Suprapubic skin (tissue), 4 donors: ENCODE measurements around the gene FGD5. TPM values are rescaled to one million over a fixed set of nuclear protein-coding genes. Genes with fewer than 3 reads are reported as not detected.

Source experiments
- DNase-seq, 2 donors: peaks; one replicate each; pipeline ENCODE4 v3.0.0-alpha.2; 2019; ENCODE audit warnings: low spot score in 2 of 2
- H3K27ac ChIP-seq: fragments of 200-600 bp; sonication (generic); one replicate; pipeline ENCODE4 v1.5.1; 2019
- H3K27me3 ChIP-seq: fragments of 200-600 bp; sonication (generic); one replicate; pipeline ENCODE4 v1.5.1; 2019
- H3K36me3 ChIP-seq: fragments of 200-600 bp; sonication (generic); one replicate; pipeline ENCODE4 v1.5.1; 2019
- H3K4me1 ChIP-seq: fragments of 200-600 bp; sonication (generic); one replicate; pipeline ENCODE4 v1.5.1; 2019
- H3K4me3 ChIP-seq: fragments of 200-600 bp; sonication (generic); one replicate; pipeline ENCODE4 v1.5.1; 2019; ENCODE audit warnings: mild to moderate bottlenecking
- H3K9me3 ChIP-seq: fragments of 200-600 bp; sonication (generic); one replicate; pipeline ENCODE4 v1.5.1; 2019
- EP300 ChIP-seq: sonication (generic); formaldehyde crosslinking; IDR thresholded peaks from one replicate; pipeline ENCODE4 v1.6.1; 2017; ENCODE audit warnings: antibody characterized with exemption
- POLR2A ChIP-seq, 2 donors: fragments of 450-650 bp; IDR thresholded peaks; one replicate each; pipeline ENCODE4 v1.6.1; 2017; ENCODE audit warnings: antibody characterized with exemption in 2 of 2, mild to moderate bottlenecking in 2 of 2, moderate library complexity in 2 of 2
- POLR2AphosphoS5 ChIP-seq, 3 donors: sonication (generic); formaldehyde crosslinking; IDR thresholded peaks; one replicate each; pipeline ENCODE4 v1.6.1; 2017; ENCODE audit warnings: antibody characterized with exemption in 3 of 3
- WGBS: methylation state at CpG from one replicate; pipeline ENCODE4 v1.1.5; 2018; 5-methylcytosine and 5-hydroxymethylcytosine counted together
- total RNA-seq, 4 donors: library from RNA; depleted of rRNA; stranded (reverse); fragments of >200 nt; gene quantifications; one replicate each; pipeline ENCODE4 v1.1.0, GENCODE V29; 2016
- TF ChIP-seq, protein P1 (sequence below), 2 donors: fragments of 200-600 bp in 1 of 2; fragments of 450-650 bp in 1 of 2; sonication (generic) in 1 of 2; IDR thresholded peaks; one replicate each; pipeline ENCODE4 v1.5.1; 2016 to 2019; ENCODE audit warnings: antibody characterized with exemption in 2 of 2, mild to moderate bottlenecking in 1 of 2, moderate library complexity in 1 of 2

FGD5 gene
- total RNA-seq, 4 donors from 2014 or later = 2.8 to 15.5 (median 7.1) TPM

GRCh38 chr3:14915636-14916222, 97.0 kb downstream of the FGD5 start:
- 78% methylated on average over 3 of the region's 3 CpGs for WGBS
- no peak overlapping the region for H3K4me3 ChIP-seq
- TF ChIP-seq, protein P1, sequence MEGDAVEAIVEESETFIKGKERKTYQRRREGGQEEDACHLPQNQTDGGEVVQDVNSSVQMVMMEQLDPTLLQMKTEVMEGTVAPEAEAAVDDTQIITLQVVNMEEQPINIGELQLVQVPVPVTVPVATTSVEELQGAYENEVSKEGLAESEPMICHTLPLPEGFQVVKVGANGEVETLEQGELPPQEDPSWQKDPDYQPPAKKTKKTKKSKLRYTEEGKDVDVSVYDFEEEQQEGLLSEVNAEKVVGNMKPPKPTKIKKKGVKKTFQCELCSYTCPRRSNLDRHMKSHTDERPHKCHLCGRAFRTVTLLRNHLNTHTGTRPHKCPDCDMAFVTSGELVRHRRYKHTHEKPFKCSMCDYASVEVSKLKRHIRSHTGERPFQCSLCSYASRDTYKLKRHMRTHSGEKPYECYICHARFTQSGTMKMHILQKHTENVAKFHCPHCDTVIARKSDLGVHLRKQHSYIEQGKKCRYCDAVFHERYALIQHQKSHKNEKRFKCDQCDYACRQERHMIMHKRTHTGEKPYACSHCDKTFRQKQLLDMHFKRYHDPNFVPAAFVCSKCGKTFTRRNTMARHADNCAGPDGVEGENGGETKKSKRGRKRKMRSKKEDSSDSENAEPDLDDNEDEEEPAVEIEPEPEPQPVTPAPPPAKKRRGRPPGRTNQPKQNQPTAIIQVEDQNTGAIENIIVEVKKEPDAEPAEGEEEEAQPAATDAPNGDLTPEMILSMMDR (IDR thresholded peaks at IDR 0.05) = no peak
- no peak for TF ChIP-seq POLR2AphosphoS5 (IDR thresholded peaks at IDR 0.05)
- no peak for TF ChIP-seq EP300
- no peak for TF ChIP-seq POLR2A (IDR thresholded peaks at IDR 0.05)
- no peaks in the 10 kb centered on the region for H3K9me3 ChIP-seq
- H3K4me1 ChIP-seq = no peaks in the 10 kb centered on the region
- H3K27ac ChIP-seq = no peak overlapping the region
- peaks cover 4% of the 10 kb centered on the region for H3K27me3 ChIP-seq
- peaks cover 10% of the 10 kb centered on the region for H3K36me3 ChIP-seq
- DNase-seq = peak; percentile 40 to 60

GRCh38 chr3:14918356-14918860, 99.6 kb downstream of the FGD5 start:
- H3K27ac ChIP-seq = no peak overlapping the region
- no peak for TF ChIP-seq POLR2AphosphoS5 (IDR thresholded peaks at IDR 0.05)
- TF ChIP-seq POLR2A (IDR thresholded peaks at IDR 0.05) = no peak
- TF ChIP-seq EP300 = no peak
- TF ChIP-seq, protein P1 (IDR thresholded peaks at IDR 0.05) = no peak
- no peaks in the 10 kb centered on the region for H3K9me3 ChIP-seq
- peaks cover 12% of the 10 kb centered on the region for H3K36me3 ChIP-seq
- 57% methylated on average over 13 of the region's 13 CpGs for WGBS
- H3K27me3 ChIP-seq = peaks cover 4% of the 10 kb centered on the region
- peaks cover 6% of the 10 kb centered on the region for H3K4me1 ChIP-seq
- H3K4me3 ChIP-seq = no peak overlapping the region
- DNase-seq = peak in 1 of 2 donors; percentile 39

DNA sequence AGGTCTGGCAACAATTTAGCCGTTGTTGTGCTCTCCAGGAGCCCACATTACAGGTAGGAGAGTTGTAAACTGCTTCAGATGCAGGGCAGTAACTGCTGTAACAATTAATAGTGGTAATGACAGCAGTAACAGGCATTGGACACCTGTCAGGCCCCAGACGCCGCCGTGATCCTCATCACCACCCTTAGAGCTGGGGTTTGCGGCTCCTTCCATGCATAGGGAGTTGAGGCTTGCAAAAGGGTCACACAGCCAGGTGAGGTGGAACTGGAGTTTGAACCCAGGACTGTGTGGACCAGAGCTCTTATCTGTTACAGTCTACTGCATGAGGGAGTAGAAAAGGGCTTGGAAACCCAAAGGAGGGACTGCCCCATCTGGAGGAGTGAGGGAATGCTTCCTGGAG, 101.8 kb downstream of the FGD5 start:
- WGBS = 80% methylated on average over 5 of the region's 5 CpGs
- Histone ChIP-seq H3K36me3 (peaks cover 22% of the 10 kb centered on the region), H3K9me3 (no peaks in the 10 kb centered on the region), H3K27ac (no peak overlapping the region), H3K4me3 (no peak overlapping the region), H3K4me1 (peaks cover 6% of the 10 kb centered on the region), H3K27me3 (peaks cover 4% of the 10 kb centered on the region)
- DNase-seq = peak; percentile 31 to 50
- no peak for TF ChIP-seq EP300
- TF ChIP-seq POLR2A (IDR thresholded peaks at IDR 0.05) = no peak
- no peak for TF ChIP-seq POLR2AphosphoS5 (IDR thresholded peaks at IDR 0.05)
- TF ChIP-seq, protein P1 (IDR thresholded peaks at IDR 0.05) = no peak

DNA sequence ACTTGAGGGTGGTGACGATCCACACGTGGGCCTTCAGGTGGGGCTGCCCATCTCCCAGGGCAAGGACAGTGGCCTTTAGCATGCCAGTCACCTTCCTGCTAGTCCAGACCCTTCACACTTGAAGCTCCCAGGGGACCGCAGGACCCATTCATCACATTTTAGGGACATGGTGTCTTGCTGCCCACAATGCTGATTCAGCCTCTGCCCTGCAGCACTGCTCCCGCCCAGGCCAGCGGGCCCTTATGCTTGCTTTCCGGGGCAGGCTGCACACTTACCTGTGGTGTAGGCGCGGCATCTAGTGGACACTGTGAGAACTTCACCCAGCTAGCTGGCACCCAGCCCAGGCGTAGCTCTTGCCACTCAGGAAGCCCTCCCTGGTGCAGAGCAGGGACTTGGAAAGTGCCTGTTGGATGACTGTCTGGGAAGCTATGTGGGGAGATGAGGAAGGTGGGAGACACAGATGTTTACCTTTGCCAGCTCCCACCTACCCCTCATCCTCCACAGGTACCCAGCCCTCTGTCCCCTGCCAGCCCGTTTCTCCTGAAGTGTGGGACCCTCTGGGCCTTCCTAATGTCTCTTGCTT, 102.4 kb downstream of the FGD5 start:
- Histone ChIP-seq H3K36me3 (peaks cover 22% of the 10 kb centered on the region), H3K4me3 (no peak overlapping the region), H3K27ac (no peak overlapping the region), H3K9me3 (no peaks in the 10 kb centered on the region), H3K27me3 (peaks cover 4% of the 10 kb centered on the region), H3K4me1 (peaks cover 6% of the 10 kb centered on the region)
- TF ChIP-seq POLR2A (IDR thresholded peaks at IDR 0.05) (no peak), EP300 (no peak), POLR2AphosphoS5 (IDR thresholded peaks at IDR 0.05) (peak in 1 of 3 donors; percentile 73)
- TF ChIP-seq, protein P1 (IDR thresholded peaks at IDR 0.05) = peak; percentile 93 to 96
- DNase-seq = peak; percentile 92 to 95
- WGBS = 16% methylated on average over 9 of the region's 10 CpGs

- H3K4me3 ChIP-seq = no peak overlapping the region
Observed at GRCh38 chr3:14921811-14922705, 103.3 kb downstream of the FGD5 start.

More at GRCh38 chr3:14921811-14922705, 103.3 kb downstream of the FGD5 start:
- DNase-seq = peak; percentile 63 to 77
- 75% methylated on average over 7 of the region's 21 CpGs for WGBS
- Histone ChIP-seq H3K9me3 (no peaks in the 10 kb centered on the region), H3K36me3 (peaks cover 21% of the 10 kb centered on the region), H3K27me3 (no peaks in the 10 kb centered on the region), H3K27ac (no peak overlapping the region), H3K4me1 (peaks cover 6% of the 10 kb centered on the region)
- no peak for TF ChIP-seq EP300
- TF ChIP-seq POLR2AphosphoS5 (IDR thresholded peaks at IDR 0.05) = no peak
- TF ChIP-seq POLR2A (IDR thresholded peaks at IDR 0.05) = no peak
- TF ChIP-seq, protein P1 (IDR thresholded peaks at IDR 0.05) = no peak
